SK-N-SH (cell line): Measurements from ENCODE around the gene NOCT. TPM values are rescaled to one million over a fixed set of nuclear protein-coding genes. Genes with fewer than 3 reads are reported as not detected.
A peak's percentile ranks its signal among the peaks of the same experiment; 100 is the strongest.

Experiments used
- CTCF ChIA-PET: fragments of 300-600, 350-600 bp; formaldehyde crosslinking; extraction: SDS; loops from one replicate; lab custom pipeline; 2021; lab: Yijun Ruan, JAX
- POLR2A ChIA-PET: fragments of 350-600 bp; sonication (Branson Sonifier 250); formaldehyde crosslinking; extraction: SDS; loops from one replicate; lab custom pipeline; 2020; ENCODE audit warnings: antibody characterized with exemption, inconsistent platforms; lab: Yijun Ruan, JAX
- DNase-seq: peaks from one replicate; pipeline ENCODE4 v3.0.0; 2012
- H2AFZ ChIP-seq: fragments of 200-600 bp; sonication (generic); 2 replicates; pipeline ENCODE4 v1.8.1; 2016; ENCODE audit warnings: antibody characterized with exemption, mild to moderate bottlenecking, low read depth
- H3F3A ChIP-seq: fragments of 200-600 bp; sonication (generic); replicated peaks from 2 replicates; pipeline ENCODE3; 2016; ENCODE audit warnings: antibody characterized with exemption, mild to moderate bottlenecking; ENCODE audit not compliant: insufficient read depth
- H3K27ac ChIP-seq, 2 experiments: fragments of 200-500 bp in 1 of 2; fragments of 200-600 bp in 1 of 2; sonication (Bioruptor generic) in 1 of 2; sonication (generic), shearing (Covaris generic) in 1 of 2; 2 replicates each; pipeline versions ENCODE4 v1.5.1 to v1.6.1; 2014 to 2016; ENCODE audit warnings: low read depth in 2 of 2, inconsistent platforms in 1 of 2, low read length in 1 of 2, mild to moderate bottlenecking in 1 of 2, mixed read lengths in 1 of 2
- H3K27me3 ChIP-seq: fragments of 200-600 bp; sonication (generic), shearing (Covaris generic); 2 replicates; pipeline ENCODE4 v1.6.1; 2016; ENCODE audit warnings: mixed run types; ENCODE audit not compliant: insufficient read depth
- H3K36me3 ChIP-seq, 2 experiments: fragments of 200-500 bp in 1 of 2; fragments of 200-600 bp in 1 of 2; sonication (Bioruptor generic) in 1 of 2; sonication (generic) in 1 of 2; replicated peaks in 1 of 2; 2 replicates each; pipeline versions ENCODE3 to v1.5.1; 2014 to 2016; ENCODE audit warnings: low read length in 1 of 2, mild to moderate bottlenecking in 1 of 2; ENCODE audit not compliant: insufficient read depth in 2 of 2, control insufficient read depth in 1 of 2
- H3K4me1 ChIP-seq, 2 experiments: fragments of 200-500 bp in 1 of 2; fragments of 200-600 bp in 1 of 2; sonication (Bioruptor generic) in 1 of 2; sonication (generic), shearing (Covaris generic) in 1 of 2; 2 replicates each; pipeline versions ENCODE4 v1.5.1 to v1.6.1; 2014 to 2016; ENCODE audit warnings: low read depth in 1 of 2, low read length in 1 of 2, mixed run types in 1 of 2; ENCODE audit not compliant: insufficient read depth in 2 of 2, control insufficient read depth in 1 of 2
- H3K4me2 ChIP-seq: fragments of 200-600 bp; sonication (generic), shearing (Covaris generic); 2 replicates; pipeline ENCODE4 v1.6.1; 2017; ENCODE audit warnings: mixed run types
- H3K4me3 ChIP-seq, 2 experiments: fragments of 200-500 bp in 1 of 2; fragments of 200-600 bp in 1 of 2; sonication (Bioruptor generic) in 1 of 2; sonication (generic), shearing (Covaris generic) in 1 of 2; 2 replicates each; pipeline versions ENCODE4 v1.5.1 to v1.8.1; 2014 to 2016; ENCODE audit warnings: low read depth in 2 of 2, inconsistent platforms in 1 of 2, low read length in 1 of 2, mild to moderate bottlenecking in 1 of 2, mixed read lengths in 1 of 2, moderate library complexity in 1 of 2
- H3K79me2 ChIP-seq: fragments of 200-600 bp; sonication (generic); 2 replicates; pipeline ENCODE4 v1.8.1; 2017; ENCODE audit warnings: mild to moderate bottlenecking; ENCODE audit not compliant: insufficient read depth
- H3K9ac ChIP-seq: fragments of 200-600 bp; sonication (generic); 2 replicates; pipeline ENCODE4 v1.6.1; 2017; ENCODE audit warnings: mixed run types
- H3K9me2 ChIP-seq: fragments of 200-600 bp; sonication (generic); 2 replicates; pipeline ENCODE4 v1.6.1; 2017; ENCODE audit warnings: mixed run types
- H3K9me3 ChIP-seq: fragments of 200-600 bp; sonication (generic); 2 replicates; pipeline ENCODE4 v1.6.1; 2017; ENCODE audit warnings: mixed run types, mild to moderate bottlenecking, moderate library complexity
- H4K20me1 ChIP-seq: fragments of 200-600 bp; sonication (generic); 2 replicates; pipeline ENCODE4 v1.6.1; 2017; ENCODE audit warnings: mild to moderate bottlenecking, mixed run types; ENCODE audit not compliant: insufficient read depth
- ELF1 ChIP-seq: IDR thresholded peaks from 2 replicates; pipeline ENCODE4 v1.4.0; 2012
- EP300 ChIP-seq, 2 experiments: IDR thresholded peaks; 2 replicates each; pipeline versions ENCODE4 v1.4.0 to v1.6.1; 2012; ENCODE audit warnings: borderline replicate concordance in 1 of 2, low read depth in 1 of 2, low read length in 1 of 2
- EZH2phosphoT487 ChIP-seq: fragments of 200-600 bp; sonication (generic); IDR thresholded peaks from 2 replicates; pipeline ENCODE4 v1.6.1; 2017; ENCODE audit warnings: low read depth, mixed run types, mild to moderate bottlenecking, antibody characterized with exemption, moderate library complexity, borderline replicate concordance
- FOSL2 ChIP-seq: IDR thresholded peaks from 2 replicates; pipeline ENCODE4 v1.4.0; 2012; ENCODE audit warnings: low read depth, mild to moderate bottlenecking, moderate library complexity, borderline replicate concordance
- FOXJ3 ChIP-seq: sonication (generic); formaldehyde crosslinking; IDR thresholded peaks from 2 replicates; pipeline ENCODE4 v1.5.1; 2020; ENCODE audit warnings: mild to moderate bottlenecking, missing genetic modification reagents
- IRF3 ChIP-seq: fragments of 150-350 bp; IDR thresholded peaks from 2 replicates; pipeline ENCODE4 v1.6.1; 2016; ENCODE audit warnings: mild to moderate bottlenecking, low read depth, low read length
- JUND ChIP-seq: IDR thresholded peaks from 2 replicates; pipeline ENCODE4 v1.4.0; 2012
- NFIC ChIP-seq: IDR thresholded peaks from 2 replicates; pipeline ENCODE4 v1.4.0; 2012; ENCODE audit warnings: borderline replicate concordance
- PBX3 ChIP-seq: IDR thresholded peaks from 2 replicates; pipeline ENCODE4; 2012
- RAD21 ChIP-seq: IDR thresholded peaks from 2 replicates; pipeline ENCODE4 v1.6.1; 2012; ENCODE audit warnings: mild to moderate bottlenecking, low read length
- RXRA ChIP-seq: IDR thresholded peaks from 2 replicates; pipeline ENCODE4 v1.4.0; 2012; ENCODE audit warnings: low read depth, mild to moderate bottlenecking, borderline replicate concordance
- SIN3A ChIP-seq: IDR thresholded peaks from 2 replicates; pipeline ENCODE4 v1.6.1; 2012; ENCODE audit warnings: low read depth, mild to moderate bottlenecking, low read length, moderate library complexity, borderline replicate concordance
- USF2 ChIP-seq: fragments of 150-350 bp; IDR thresholded peaks from 2 replicates; pipeline ENCODE4 v1.6.1; 2017; ENCODE audit warnings: antibody characterized with exemption, low read length, low read depth, borderline replicate concordance
- ZBTB33 ChIP-seq: IDR thresholded peaks from 2 replicates; pipeline ENCODE4 v1.4.0; 2012; ENCODE audit warnings: low read depth, borderline replicate concordance
- WGBS: methylation state at CpG from one replicate; pipeline ENCODE4 v1.1.6; 2017; ENCODE audit warnings: low lambda C conversion rate; 5-methylcytosine and 5-hydroxymethylcytosine counted together
- polyA plus RNA-seq, 3 experiments: library from polyadenylated mRNA; depleted of rRNA; stranded (reverse); fragments of >200 nt; gene quantifications; 2 replicates each; pipeline ENCODE4 v1.2.3, GENCODE V29; 2012
- TF ChIP-seq, protein P1 (sequence below): fragments of 200-600 bp; sonication (generic); IDR thresholded peaks from 2 replicates; pipeline ENCODE4 v1.6.1; 2017; ENCODE audit warnings: antibody characterized with exemption, mild to moderate bottlenecking, moderate library complexity
- TF ChIP-seq, protein P2 (sequence below): IDR thresholded peaks from 2 replicates; pipeline ENCODE4 v1.6.1; 2012; ENCODE audit warnings: mild to moderate bottlenecking, low read depth, low read length, moderate library complexity

The NOCT gene
- polyA plus RNA-seq, 1 of the 3 experiments (the other 2 are of a cell fraction), result 3.8 TPM

DNA sequence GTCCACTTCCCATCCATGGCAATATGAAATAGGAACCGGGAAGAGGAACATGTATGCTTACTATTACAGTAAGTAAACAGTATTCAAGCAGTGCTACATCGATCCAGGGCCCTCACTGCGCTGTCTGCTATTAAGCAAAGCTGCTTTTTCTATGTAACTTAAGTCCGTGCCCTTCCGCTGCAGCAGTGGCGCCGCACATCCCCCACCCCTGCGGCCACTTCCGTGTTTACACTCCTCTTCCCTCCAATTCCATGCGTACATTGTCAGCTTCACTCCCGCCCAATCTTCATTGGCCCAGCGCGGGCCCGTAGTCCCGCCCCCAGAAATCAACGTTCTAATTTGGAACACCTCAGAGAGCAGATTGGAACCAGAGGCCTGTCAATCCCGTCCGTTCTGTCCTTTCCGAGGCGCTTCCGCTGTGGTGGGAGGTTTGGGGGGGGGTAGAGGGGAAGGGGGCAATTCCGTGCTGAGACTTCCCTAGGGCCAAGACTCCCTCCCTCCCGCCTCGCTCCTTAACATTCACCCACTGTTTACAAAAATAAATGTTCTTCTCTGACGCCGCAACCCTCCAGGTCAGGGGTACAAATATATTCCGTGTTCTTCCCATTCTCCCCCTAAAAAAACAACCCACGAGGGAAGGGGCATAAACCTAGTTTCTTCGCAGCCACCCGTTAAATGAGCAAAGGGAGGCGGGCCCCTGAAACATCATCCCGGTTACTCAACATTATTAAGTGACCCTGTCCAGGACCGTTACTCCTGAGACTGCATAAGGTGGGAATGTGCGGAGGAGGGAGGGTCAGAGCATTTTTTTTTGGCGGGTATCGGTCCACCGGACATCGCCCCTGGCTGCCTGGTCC lies 67.4 kb downstream of the NOCT start (continued):
- TF ChIP-seq, protein P1, sequence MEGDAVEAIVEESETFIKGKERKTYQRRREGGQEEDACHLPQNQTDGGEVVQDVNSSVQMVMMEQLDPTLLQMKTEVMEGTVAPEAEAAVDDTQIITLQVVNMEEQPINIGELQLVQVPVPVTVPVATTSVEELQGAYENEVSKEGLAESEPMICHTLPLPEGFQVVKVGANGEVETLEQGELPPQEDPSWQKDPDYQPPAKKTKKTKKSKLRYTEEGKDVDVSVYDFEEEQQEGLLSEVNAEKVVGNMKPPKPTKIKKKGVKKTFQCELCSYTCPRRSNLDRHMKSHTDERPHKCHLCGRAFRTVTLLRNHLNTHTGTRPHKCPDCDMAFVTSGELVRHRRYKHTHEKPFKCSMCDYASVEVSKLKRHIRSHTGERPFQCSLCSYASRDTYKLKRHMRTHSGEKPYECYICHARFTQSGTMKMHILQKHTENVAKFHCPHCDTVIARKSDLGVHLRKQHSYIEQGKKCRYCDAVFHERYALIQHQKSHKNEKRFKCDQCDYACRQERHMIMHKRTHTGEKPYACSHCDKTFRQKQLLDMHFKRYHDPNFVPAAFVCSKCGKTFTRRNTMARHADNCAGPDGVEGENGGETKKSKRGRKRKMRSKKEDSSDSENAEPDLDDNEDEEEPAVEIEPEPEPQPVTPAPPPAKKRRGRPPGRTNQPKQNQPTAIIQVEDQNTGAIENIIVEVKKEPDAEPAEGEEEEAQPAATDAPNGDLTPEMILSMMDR, result no peak
- TF ChIP-seq ELF1 (peak; percentile 100), FOXJ3 (CRISPR knock-in tag) (peak; percentile 79; the same call in 1 of the 2 replicates)

- Histone ChIP-seq H3K79me2 (peaks cover 52% of the 10 kb centered on the region), H4K20me1 (peaks cover 37% of the 10 kb centered on the region), H2AFZ (peak overlapping the region; percentile 57; the same call in 1 of the 2 replicates), H3K4me2 (peak overlapping the region; percentile 97), H3K27ac (peak overlapping the region; percentile 97 to 98), H3K36me3 (peaks cover 3 to 13% of the 10 kb centered on the region in 2 experiments), H3F3A (peaks cover 25% of the 10 kb centered on the region), H3K4me1 (peaks cover 9 to 10% of the 10 kb centered on the region in 2 experiments; a peak in 2 of 4 replicates), H3K27me3 (no peaks in the 10 kb centered on the region), H3K9me2 (no peaks in the 10 kb centered on the region), H3K9me3 (no peaks in the 10 kb centered on the region), H3K4me3 (peak overlapping the region; percentile 68 to 84), H3K9ac (peak overlapping the region; percentile 94)
- DNase-seq, result peak; percentile 71
- 0% methylated on average over 6 of the region's 34 CpGs for WGBS
- ChIA-PET POLR2A (no interaction called here), CTCF (interaction anchor here (0.6 to 10.5 kb wide), 7 partner anchors 53 to 307 kb away, joined by 3 to 74 read pairs (median 3); no protein-coding TSS in a partner anchor)
- no peak for TF ChIP-seq ZBTB33
- TF ChIP-seq RXRA, result no peak
- TF ChIP-seq, protein P2, sequence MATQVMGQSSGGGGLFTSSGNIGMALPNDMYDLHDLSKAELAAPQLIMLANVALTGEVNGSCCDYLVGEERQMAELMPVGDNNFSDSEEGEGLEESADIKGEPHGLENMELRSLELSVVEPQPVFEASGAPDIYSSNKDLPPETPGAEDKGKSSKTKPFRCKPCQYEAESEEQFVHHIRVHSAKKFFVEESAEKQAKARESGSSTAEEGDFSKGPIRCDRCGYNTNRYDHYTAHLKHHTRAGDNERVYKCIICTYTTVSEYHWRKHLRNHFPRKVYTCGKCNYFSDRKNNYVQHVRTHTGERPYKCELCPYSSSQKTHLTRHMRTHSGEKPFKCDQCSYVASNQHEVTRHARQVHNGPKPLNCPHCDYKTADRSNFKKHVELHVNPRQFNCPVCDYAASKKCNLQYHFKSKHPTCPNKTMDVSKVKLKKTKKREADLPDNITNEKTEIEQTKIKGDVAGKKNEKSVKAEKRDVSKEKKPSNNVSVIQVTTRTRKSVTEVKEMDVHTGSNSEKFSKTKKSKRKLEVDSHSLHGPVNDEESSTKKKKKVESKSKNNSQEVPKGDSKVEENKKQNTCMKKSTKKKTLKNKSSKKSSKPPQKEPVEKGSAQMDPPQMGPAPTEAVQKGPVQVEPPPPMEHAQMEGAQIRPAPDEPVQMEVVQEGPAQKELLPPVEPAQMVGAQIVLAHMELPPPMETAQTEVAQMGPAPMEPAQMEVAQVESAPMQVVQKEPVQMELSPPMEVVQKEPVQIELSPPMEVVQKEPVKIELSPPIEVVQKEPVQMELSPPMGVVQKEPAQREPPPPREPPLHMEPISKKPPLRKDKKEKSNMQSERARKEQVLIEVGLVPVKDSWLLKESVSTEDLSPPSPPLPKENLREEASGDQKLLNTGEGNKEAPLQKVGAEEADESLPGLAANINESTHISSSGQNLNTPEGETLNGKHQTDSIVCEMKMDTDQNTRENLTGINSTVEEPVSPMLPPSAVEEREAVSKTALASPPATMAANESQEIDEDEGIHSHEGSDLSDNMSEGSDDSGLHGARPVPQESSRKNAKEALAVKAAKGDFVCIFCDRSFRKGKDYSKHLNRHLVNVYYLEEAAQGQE, result 0 out of 2 replicates have a peak, but pooled peaks have one; percentile 5
- TF ChIP-seq USF2, result no peak
- TF ChIP-seq IRF3, result no peak
- no peak; the same call in 1 of the 2 replicates for TF ChIP-seq SIN3A
- TF ChIP-seq EZH2phosphoT487, result no peak
- TF ChIP-seq JUND, result no peak
- no peak for TF ChIP-seq PBX3
- no peak for TF ChIP-seq EP300 (IDR thresholded peaks at IDR 0.05; ENCODE audit: borderline replicate concordance in 1 of 2, low read depth in 1 of 2, low read length in 1 of 2)
- TF ChIP-seq RAD21, result no peak
- TF ChIP-seq NFIC, result no peak
- peak; percentile 76 for TF ChIP-seq ELF1
- TF ChIP-seq FOSL2, result no peak
Measured at GRCh38 chr4:139083607-139083955, 68.0 kb downstream of the NOCT start.
